GM10266 (cell line): ENCODE results near the gene CASP1.

Experiments used
- DNase-seq: peaks from one replicate; pipeline ENCODE4 v3.0.0; 2012; ENCODE audit errors: extremely low spot score
- CTCF ChIP-seq: IDR thresholded peaks from 2 replicates; pipeline ENCODE4 v1.5.1; 2012; ENCODE audit warnings: mild to moderate bottlenecking, low read depth; ENCODE audit not compliant: control insufficient read depth, insufficient read depth; ENCODE audit errors: missing control alignments

CASP1 gene

DNA sequence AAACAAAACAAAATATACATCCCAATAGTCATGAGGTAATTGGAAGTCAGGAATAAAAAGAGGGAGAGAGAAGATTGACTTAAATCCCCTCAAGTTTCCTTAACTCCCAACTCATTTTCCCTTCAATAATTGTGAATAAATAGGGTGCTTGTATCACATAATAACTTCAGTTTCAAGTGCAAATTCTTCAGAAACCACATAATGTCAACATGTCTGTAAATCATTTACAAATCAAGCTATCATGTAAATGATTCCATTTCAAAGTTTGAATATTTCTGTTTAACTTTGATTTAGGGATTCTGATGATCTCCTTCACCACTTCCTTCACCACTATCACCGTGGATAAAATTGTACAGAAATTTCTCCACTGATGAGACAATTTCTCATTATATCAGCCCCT is 35.2 kb downstream of the CASP1 start:
- TF ChIP-seq CTCF = no peak
- DNase-seq = no peak

DNA sequence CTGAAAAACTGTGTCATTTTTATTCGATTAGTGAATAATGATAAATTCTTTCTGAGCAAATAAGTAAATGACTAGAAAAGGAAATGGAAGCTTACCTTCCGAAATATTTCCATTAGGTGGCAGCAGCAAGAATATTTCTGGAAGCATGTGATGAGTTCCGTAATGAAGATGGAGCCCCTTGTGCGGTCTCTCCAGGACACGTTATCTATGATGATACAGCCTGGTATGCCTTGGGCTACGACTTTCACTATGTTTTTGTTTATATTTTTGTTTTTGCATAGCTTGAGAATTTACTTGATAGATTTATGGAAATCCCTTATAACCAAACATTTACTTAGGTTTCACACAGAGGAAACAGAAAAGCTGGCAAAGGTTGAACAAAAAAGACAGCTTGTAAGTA is 37.7 kb downstream of the CASP1 start:
- TF ChIP-seq CTCF = no peak
- DNase-seq = no peak

- no peak for TF ChIP-seq CTCF
Observed at GRCh38 chr11:104995001-104995408, 39.9 kb downstream of the CASP1 start.

GRCh38 chr11:104992781-104993180 is 42.2 kb downstream of the CASP1 start:
- no peak for TF ChIP-seq CTCF
- no peak for DNase-seq

More at GRCh38 chr11:104995001-104995408, 39.9 kb downstream of the CASP1 start:
- no peak for DNase-seq

DNA sequence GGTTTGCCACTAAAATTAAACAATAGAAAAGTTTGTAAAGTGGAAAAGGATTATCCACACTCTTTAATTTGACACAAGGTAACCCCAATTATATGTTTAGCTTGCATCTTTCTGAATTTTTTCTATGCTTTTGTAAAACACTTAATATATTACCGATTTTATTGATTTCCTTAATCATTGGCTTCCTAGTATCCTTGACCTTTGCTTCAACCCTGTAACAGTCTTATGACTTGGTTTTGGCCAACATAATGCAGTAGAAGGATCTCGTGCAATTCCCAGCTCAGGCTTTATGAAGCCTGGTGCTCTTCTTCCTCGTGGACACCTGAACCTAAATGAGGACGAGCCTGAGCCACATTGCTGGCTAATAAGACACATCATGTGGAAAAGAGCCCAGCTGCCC is 43.0 kb downstream of the CASP1 start:
- TF ChIP-seq CTCF = no peak
- no peak for DNase-seq

DNA sequence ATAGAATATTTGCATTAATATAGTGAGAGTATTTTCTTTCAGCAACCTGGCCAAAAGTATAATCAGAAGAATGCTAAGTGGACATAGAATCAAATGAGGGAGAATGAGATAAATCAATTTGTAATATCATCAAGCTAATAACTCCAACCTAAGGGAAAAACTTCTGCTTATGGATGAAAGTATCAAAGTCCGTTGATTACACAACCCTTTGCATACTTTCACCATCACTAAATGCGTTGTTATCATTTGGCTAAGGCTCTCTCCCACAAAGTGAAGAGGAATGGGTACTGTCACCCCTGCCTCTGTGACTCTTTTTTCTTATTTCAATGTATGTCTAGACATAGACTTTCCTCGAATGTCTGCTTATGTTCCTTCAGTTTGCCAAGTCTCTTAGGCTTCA is 50.1 kb downstream of the CASP1 start:
- TF ChIP-seq CTCF = no peak
- no peak for DNase-seq

GRCh38 chr11:104979839-104980238 is 55.1 kb downstream of the CASP1 start:
- TF ChIP-seq CTCF = no peak
- DNase-seq = no peak
